Activated CD4-positive, alpha-beta memory T cell treated with anti-CD3 and anti-CD28 coated beads, Interleukin-2, amount 10 ng/mL, durations not matched to agents 7 days and 5 days (primary cell): Measurements from ENCODE around the gene TVP23A. TPM values are rescaled to one million over a fixed set of nuclear protein-coding genes. Genes with fewer than 3 reads are reported as not detected.

Source experiments
- CTCF ChIA-PET: fragments of 350-600 bp; sonication (Branson Sonifier 250); formaldehyde crosslinking; loops from one replicate; lab custom pipeline; 2021; ENCODE audit warnings: antibody characterized with exemption, inconsistent platforms; lab: Charles Lee
- POLR2A ChIA-PET: fragments of 350-600 bp; sonication (Branson Sonifier 250); formaldehyde crosslinking; loops from one replicate; lab custom pipeline; 2021; ENCODE audit warnings: antibody characterized with exemption; lab: Charles Lee
- DNase-seq: peaks from one replicate; pipeline ENCODE4 v3.0.0-alpha.2; 2020
- H3K27ac Mint-ChIP-seq: one replicate; pipeline ENCODE4 v1.8.0; 2021; ENCODE audit warnings: mild to moderate bottlenecking, mixed read lengths
- H3K27me3 Mint-ChIP-seq: one replicate; pipeline ENCODE4 v1.8.0; 2021; ENCODE audit warnings: mixed read lengths
- H3K36me3 Mint-ChIP-seq: one replicate; pipeline ENCODE4 v1.8.0; 2021; ENCODE audit warnings: low read depth, mixed read lengths
- H3K4me1 Mint-ChIP-seq: one replicate; pipeline ENCODE4 v1.8.0; 2021; ENCODE audit warnings: mixed read lengths
- H3K4me3 Mint-ChIP-seq: one replicate; pipeline ENCODE4 v1.8.0; 2021; ENCODE audit warnings: mild to moderate bottlenecking, mixed read lengths
- H3K9me3 Mint-ChIP-seq: one replicate; pipeline ENCODE4 v1.8.0; 2021; ENCODE audit warnings: mixed read lengths
- total RNA-seq, 2 experiments: library from RNA; stranded (reverse); gene quantifications; one replicate each; pipeline ENCODE4 v1.2.3, GENCODE V29; 2021

Gene TVP23A
- total RNA-seq, 2 experiments from 2014 or later = not detected

DNA sequence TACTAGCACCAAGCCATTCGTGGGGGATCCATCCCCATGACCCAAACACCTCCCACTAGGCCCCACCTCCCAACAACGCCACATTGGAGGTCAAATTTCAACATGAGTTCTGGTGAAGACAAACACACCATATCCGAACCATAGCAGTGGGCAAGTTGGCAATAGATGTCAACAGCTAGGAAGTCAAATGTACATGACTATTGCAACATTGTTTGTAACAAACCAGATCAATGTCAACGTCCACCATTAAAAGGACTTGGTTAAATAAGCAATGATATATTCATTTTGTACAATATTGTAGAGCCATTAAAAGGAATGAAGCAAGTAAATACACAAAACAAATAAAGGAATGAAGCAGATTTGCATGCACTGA is 31.9 kb upstream of the TVP23A start:
- H3K4me1 Mint-ChIP-seq = peaks cover 19% of the 10 kb centered on the region
- peaks cover 16% of the 10 kb centered on the region for H3K27me3 Mint-ChIP-seq
- DNase-seq = no peak
- no peaks in the 10 kb centered on the region for H3K9me3 Mint-ChIP-seq
- no peak overlapping the region for H3K27ac Mint-ChIP-seq
- H3K36me3 Mint-ChIP-seq = peaks cover 2% of the 10 kb centered on the region
- ChIA-PET POLR2A (no interaction called here), CTCF (no interaction called here)
- no peak overlapping the region for H3K4me3 Mint-ChIP-seq

DNA sequence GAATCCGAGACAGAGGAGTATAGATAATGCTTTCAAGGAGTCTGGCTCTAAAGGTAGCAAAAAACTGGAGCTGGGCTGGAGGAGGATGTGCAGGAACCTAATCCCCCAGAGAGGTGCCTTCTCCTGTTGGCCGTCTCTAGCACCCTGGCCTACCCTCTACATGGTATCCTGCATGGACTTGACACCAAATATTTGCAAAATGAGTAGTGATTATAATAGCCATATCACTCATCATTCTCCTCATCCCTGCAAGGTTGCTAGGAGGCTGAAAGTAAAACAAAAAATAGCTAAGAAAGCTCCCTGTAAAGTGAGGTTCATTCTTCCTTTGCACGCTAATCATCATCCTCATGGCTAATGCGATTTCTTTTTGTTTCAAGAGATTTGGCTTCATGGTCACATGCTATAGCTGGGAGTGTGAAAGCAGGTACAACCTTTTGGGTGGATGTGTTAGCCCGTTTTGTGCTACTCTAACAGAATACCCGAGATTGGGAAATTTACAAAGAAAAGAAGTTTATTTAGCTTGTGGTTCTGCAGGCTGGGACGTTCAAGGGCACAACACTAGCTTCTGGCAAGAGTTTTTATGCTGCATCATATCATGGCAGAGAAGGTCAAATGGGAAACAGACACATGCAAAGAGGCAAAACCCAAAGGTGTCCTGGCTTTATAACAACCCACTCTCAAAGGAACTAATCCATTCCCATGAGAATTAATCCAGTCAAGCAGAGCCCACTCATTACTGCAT is 31.3 kb upstream of the TVP23A start:
- H3K27ac Mint-ChIP-seq = no peak overlapping the region
- POLR2A ChIA-PET = no interaction called here
- H3K4me3 Mint-ChIP-seq = no peak overlapping the region
- H3K36me3 Mint-ChIP-seq = peaks cover 2% of the 10 kb centered on the region
- peaks cover 19% of the 10 kb centered on the region for H3K4me1 Mint-ChIP-seq
- peaks cover 21% of the 10 kb centered on the region for H3K27me3 Mint-ChIP-seq
- CTCF ChIA-PET = interaction anchor here (0.7 kb wide), 1 partner anchor 284 kb away, joined by 3 read pairs; no protein-coding TSS in a partner anchor
- H3K9me3 Mint-ChIP-seq = no peaks in the 10 kb centered on the region
- no peak for DNase-seq

DNA sequence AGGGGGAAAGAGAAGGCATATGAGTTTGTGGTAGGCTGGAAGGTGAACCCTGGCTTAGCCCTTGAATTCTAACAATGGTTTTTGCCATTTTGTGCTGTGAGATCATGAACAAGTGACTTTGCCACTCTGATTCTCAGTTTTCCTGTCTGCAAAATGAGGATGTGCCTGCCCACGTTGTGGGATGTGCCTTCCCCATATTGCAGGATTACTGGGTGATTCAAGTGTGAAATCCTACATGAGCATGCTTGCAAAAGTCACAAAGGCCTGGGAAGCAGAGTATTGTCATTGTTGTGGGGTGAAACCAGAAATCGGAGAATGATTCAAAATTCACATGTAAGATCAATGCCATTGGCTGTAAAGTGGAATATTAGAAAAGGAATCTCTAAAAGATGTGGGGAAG is 28.6 kb upstream of the TVP23A start:
- H3K27me3 Mint-ChIP-seq = peaks cover 24% of the 10 kb centered on the region
- H3K4me3 Mint-ChIP-seq = no peak overlapping the region
- no peaks in the 10 kb centered on the region for H3K36me3 Mint-ChIP-seq
- no peak for DNase-seq
- peaks cover 8% of the 10 kb centered on the region for H3K4me1 Mint-ChIP-seq
- CTCF ChIA-PET = no interaction called here
- H3K27ac Mint-ChIP-seq = no peak overlapping the region
- POLR2A ChIA-PET = no interaction called here
- no peaks in the 10 kb centered on the region for H3K9me3 Mint-ChIP-seq

DNA sequence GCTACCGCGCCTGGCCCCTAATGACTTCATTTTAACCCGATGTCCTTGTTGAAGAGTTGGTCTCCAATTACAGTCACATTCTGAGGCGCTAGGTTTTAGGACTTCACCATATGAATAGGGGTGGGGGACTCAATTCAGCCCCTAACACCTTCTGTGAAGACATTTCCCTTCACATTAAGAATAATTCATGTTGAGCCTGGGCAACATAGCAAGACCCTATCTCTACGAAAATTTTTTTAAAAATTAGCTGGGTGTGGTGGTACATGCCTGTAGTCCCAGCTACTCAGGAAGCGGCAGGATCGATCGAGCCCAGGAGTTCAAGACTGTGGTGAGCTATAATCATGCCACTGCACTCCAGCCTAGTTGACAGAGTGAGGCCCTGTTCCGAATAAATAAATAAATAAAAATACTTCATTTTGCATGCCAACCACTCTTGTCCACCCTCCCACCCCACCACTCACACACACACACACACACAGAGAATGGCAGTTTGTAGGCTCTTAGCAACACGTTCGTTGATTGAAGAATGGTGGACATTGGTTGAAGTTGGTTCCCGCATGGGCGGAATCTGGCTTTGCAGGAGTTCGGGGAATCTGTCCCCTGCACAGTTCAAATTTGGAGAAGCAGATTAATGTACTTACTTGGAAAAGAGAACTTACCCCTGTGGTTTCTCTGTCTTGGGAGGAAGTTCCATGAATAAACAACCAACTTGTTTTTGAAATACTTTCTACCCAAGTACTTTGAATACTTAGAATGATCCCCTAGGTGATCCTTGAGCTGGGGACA is 27.8 kb upstream of the TVP23A start:
- no peak for DNase-seq
- no peak overlapping the region for H3K27ac Mint-ChIP-seq
- peaks cover 3% of the 10 kb centered on the region for H3K4me1 Mint-ChIP-seq
- CTCF ChIA-PET = interaction anchor here (0.6 kb wide), 1 partner anchor 638 kb away, joined by 3 read pairs; no protein-coding TSS in a partner anchor
- H3K36me3 Mint-ChIP-seq = no peaks in the 10 kb centered on the region
- no peaks in the 10 kb centered on the region for H3K9me3 Mint-ChIP-seq
- H3K27me3 Mint-ChIP-seq = peaks cover 27% of the 10 kb centered on the region
- H3K4me3 Mint-ChIP-seq = no peak overlapping the region
- POLR2A ChIA-PET = interaction anchor here (1.1 kb wide), 1 partner anchor 30 kb away, joined by 3 read pairs; the partner anchor contains the start of gene CIITA

DNA sequence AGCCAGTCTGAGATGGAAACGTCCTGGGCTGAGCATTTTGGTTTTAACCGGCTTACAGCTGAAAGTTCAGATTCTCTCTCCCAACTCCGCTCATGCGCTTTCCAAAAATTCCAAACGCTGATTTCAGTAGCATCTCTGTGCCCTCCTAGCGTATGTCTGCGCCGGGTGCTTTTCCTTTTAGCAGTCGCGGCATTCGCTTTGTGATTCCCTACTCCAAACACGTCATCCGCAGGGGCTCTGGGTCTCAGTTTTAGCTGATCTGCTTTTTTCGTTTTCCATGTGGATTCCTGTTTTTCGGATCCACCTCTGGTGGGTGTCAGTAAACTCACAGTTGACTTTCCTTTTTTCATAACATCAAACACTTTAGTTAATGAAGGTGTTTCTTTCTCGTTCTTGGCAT is 22.1 kb upstream of the TVP23A start:
- no peak overlapping the region for H3K27ac Mint-ChIP-seq
- H3K4me3 Mint-ChIP-seq = no peak overlapping the region
- H3K27me3 Mint-ChIP-seq = peaks cover 38% of the 10 kb centered on the region
- peaks cover 5% of the 10 kb centered on the region for H3K4me1 Mint-ChIP-seq
- H3K9me3 Mint-ChIP-seq = peaks cover 3% of the 10 kb centered on the region
- ChIA-PET POLR2A (no interaction called here), CTCF (no interaction called here)
- DNase-seq = no peak
- H3K36me3 Mint-ChIP-seq = no peaks in the 10 kb centered on the region

DNA sequence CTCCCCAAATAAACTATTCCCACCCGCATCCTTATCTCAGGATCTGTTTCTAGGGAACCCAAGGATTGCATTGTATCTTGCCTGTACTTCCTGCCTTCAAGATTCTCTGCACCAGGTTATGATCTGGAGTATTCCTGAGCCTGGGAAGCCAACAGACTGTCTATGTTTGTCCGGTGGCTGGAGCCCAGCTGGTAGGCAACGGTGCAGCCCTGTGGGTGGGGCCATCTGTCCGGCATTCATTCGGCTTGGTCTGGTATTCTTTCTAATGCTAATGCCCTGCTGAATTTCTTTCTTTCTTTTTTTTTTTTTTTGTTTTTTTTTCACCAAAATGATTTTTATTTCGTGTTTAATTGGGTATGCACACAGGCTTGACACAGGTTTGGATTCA is 20.7 kb upstream of the TVP23A start:
- Mint-ChIP-seq H3K4me1 (peaks cover 16% of the 10 kb centered on the region), H3K27me3 (peaks cover 32% of the 10 kb centered on the region), H3K4me3 (no peak overlapping the region), H3K36me3 (no peaks in the 10 kb centered on the region), H3K27ac (no peak overlapping the region), H3K9me3 (peaks cover 3% of the 10 kb centered on the region)
- ChIA-PET CTCF (no interaction called here), POLR2A (no interaction called here)
- no peak for DNase-seq

DNA sequence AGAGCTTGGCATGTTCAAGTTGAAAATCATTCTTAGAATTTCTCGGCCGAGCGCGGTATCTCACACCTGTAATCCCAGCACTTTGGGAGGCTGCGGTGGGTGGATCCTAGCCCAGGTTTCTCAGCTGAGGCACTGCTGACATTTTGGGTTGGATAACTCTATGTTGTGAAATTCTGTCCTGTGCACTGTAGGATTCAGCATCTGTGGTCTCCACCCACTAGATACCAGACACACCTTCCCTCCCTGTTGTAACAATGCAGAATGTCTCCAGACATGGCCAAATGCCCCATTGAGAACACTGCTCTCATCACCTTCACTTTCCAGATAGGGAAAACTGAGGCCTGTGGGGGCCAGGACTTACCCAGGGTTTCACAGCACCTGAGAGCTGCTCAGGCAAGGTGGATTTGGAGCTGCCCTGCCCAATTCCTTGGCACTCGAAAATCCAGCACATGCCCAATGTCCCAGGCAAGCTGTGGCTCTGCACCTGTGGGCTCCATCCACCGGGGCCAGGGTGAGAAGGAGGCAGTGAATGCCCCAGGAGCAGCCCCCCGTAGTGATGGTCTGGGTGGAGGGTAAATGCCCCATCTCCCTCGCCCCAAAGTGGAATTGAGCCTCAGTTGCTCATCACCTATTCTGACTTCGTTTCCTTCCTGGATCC is 20.2 kb upstream of the TVP23A start:
- no peaks in the 10 kb centered on the region for H3K36me3 Mint-ChIP-seq
- POLR2A ChIA-PET = no interaction called here
- peaks cover 35% of the 10 kb centered on the region for H3K27me3 Mint-ChIP-seq
- H3K9me3 Mint-ChIP-seq = peaks cover 3% of the 10 kb centered on the region
- H3K27ac Mint-ChIP-seq = no peak overlapping the region
- no peak overlapping the region for H3K4me3 Mint-ChIP-seq
- DNase-seq = no peak
- CTCF ChIA-PET = no interaction called here
- H3K4me1 Mint-ChIP-seq = peaks cover 16% of the 10 kb centered on the region

DNA sequence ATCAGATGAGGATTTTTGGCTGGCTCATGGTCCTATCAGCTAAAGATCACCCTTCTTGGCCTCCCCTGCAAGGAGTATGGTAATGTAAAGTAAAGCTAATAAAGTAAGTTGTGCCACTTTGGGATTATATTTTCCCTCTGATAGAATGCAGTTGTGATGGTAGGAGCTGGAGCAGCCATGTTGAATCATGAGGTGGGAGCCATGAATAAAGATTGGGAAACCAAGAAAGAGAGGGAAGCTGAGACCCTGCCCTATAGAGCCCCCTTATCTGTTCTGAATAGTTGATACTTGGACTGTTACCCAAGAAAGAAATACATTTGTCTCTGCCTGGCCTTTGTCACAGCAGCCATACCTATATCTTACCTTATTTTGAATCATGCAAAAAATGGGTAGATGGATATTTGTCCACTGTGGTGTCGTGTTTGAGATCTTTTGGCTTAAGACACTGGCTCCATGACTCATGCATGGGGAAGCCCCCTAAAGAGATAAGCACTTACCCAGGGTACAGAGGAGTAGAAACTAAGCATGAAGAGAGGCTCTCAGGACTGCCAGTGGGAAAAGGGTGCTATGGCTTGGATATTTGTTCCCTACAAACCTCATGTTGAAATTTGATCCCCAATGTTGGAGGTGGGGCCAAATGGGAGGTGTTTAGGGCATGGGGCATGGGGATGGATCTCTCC is 17.7 kb upstream of the TVP23A start:
- peaks cover 3% of the 10 kb centered on the region for H3K9me3 Mint-ChIP-seq
- H3K27me3 Mint-ChIP-seq = peaks cover 33% of the 10 kb centered on the region
- H3K27ac Mint-ChIP-seq = no peak overlapping the region
- ChIA-PET CTCF (no interaction called here), POLR2A (interaction anchor here (1.1 kb wide), 1 partner anchor 43 kb away, joined by 3 read pairs; no protein-coding TSS in a partner anchor)
- no peaks in the 10 kb centered on the region for H3K36me3 Mint-ChIP-seq
- no peak overlapping the region for H3K4me3 Mint-ChIP-seq
- no peak for DNase-seq
- H3K4me1 Mint-ChIP-seq = peaks cover 16% of the 10 kb centered on the region

DNA sequence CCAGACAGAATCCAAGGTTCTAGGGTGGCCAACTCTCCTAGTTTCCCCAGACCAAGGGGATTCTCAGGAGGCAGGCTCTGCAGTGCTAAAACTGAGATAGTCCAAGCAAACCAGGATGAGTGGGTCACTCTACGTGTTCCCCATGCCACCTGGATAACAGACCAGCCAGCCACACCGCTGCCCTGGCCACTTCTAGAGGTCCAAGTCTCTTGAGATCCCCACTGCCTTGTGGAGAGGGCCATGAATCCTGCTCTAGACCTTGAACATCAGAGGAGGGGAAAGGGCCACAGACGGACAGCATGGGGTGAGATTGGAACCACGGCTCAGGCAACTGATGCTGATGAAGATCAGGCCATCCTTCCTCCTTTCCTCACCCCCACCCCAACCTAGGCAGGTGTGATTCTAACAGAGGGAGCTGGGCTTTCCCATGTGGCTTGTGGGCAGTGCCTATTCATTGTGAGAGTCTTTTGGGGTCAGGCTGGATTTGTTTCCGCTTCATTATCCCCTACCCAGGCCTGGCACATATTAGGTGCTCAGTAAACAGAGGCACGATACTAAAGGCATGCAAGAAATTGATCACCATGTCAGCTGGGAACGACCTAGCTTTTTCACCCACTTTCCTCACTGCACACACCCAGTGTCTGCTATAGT is 16.8 kb upstream of the TVP23A start:
- DNase-seq = peak; percentile 54
- H3K36me3 Mint-ChIP-seq = no peaks in the 10 kb centered on the region
- CTCF ChIA-PET = no interaction called here
- H3K9me3 Mint-ChIP-seq = peaks cover 3% of the 10 kb centered on the region
- H3K27me3 Mint-ChIP-seq = peaks cover 24% of the 10 kb centered on the region
- POLR2A ChIA-PET = interaction anchor here (1.1 kb wide), 1 partner anchor 43 kb away, joined by 3 read pairs; no protein-coding TSS in a partner anchor
- peaks cover 16% of the 10 kb centered on the region for H3K4me1 Mint-ChIP-seq
- no peak overlapping the region for H3K4me3 Mint-ChIP-seq
- no peak overlapping the region for H3K27ac Mint-ChIP-seq

DNA sequence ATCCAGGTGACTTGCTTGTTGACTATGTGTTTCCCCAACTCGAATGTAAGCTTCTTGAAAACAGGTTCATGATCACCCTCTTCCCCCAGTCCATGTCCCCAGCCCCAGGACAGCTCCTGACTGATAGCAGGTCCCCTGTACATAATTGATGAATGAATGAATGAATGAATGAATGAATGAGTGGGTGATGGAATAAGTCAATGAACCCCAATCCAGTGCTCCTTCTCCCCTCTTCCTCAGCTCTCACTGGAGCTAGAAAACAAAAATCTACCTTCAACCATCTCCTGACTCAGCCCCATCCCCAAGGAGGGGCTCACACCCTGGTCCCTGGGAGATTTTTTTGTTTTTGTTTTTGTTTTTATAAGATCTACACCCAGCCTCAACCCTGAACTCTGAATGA is 16.2 kb upstream of the TVP23A start:
- POLR2A ChIA-PET = no interaction called here
- Mint-ChIP-seq H3K4me3 (no peak overlapping the region), H3K9me3 (peaks cover 3% of the 10 kb centered on the region), H3K27me3 (peaks cover 24% of the 10 kb centered on the region), H3K4me1 (peaks cover 16% of the 10 kb centered on the region), H3K36me3 (no peaks in the 10 kb centered on the region), H3K27ac (no peak overlapping the region)
- no peak for DNase-seq
- CTCF ChIA-PET = no interaction called here

DNA sequence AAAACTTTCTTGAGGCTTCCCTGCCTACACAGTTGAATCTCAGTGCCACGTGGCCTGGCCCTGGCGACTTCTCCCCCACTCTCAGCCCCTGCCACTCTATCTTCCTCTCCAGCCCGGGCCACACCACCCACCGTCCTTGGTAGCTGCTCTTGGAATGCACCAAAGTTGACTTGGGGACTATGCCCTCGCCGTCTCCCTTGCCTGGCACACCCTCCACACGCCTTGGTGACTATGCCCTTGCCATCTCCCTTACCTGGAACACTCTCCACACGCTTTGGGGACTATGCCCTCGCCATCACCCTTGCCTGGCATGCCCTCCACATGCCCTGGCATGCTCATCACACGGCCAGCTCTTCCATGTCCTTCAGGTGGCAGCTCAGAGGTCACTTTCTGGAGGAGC is 15.5 kb upstream of the TVP23A start:
- Mint-ChIP-seq H3K4me1 (peaks cover 16% of the 10 kb centered on the region), H3K4me3 (no peak overlapping the region), H3K27me3 (peaks cover 27% of the 10 kb centered on the region), H3K9me3 (peaks cover 3% of the 10 kb centered on the region), H3K27ac (no peak overlapping the region), H3K36me3 (no peaks in the 10 kb centered on the region)
- no peak for DNase-seq
- POLR2A ChIA-PET = no interaction called here
- CTCF ChIA-PET = no interaction called here

DNA sequence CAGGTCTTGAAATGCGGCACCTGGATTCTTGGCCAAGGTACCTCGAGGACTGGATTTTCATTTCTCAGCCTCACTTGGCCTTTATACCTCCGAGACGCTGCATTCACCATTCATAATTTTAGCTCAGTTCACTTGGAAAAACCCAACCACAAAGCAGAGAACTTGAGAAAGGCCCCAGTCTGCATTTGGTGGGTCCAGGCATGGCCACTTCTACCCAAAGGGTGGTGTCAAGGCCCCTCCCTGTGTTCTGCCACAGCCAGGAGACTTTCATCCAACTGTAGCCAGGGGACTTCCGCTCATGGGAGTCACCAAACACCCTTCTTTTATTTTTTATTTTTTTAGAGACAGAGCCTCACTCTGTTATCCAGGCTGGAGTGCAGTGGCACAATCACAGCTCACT is 14.7 kb upstream of the TVP23A start:
- ChIA-PET POLR2A (no interaction called here), CTCF (interaction anchor here (1.4 kb wide), 1 partner anchor 12 kb away, joined by 3 read pairs; no protein-coding TSS in a partner anchor)
- H3K4me3 Mint-ChIP-seq = no peak overlapping the region
- peaks cover 16% of the 10 kb centered on the region for H3K4me1 Mint-ChIP-seq
- DNase-seq = no peak
- H3K27me3 Mint-ChIP-seq = peaks cover 27% of the 10 kb centered on the region
- H3K36me3 Mint-ChIP-seq = no peaks in the 10 kb centered on the region
- H3K9me3 Mint-ChIP-seq = peaks cover 3% of the 10 kb centered on the region
- no peak overlapping the region for H3K27ac Mint-ChIP-seq
